ENCODE results near the gene FAM50A.
"Not testable (repeated sequence)": the region's sequence is repeated elsewhere in the genome, so short reads cannot be mapped to it uniquely, and the experiment has no call there.

The FAM50A gene

GRCh38 chrX:154443992-154444754 is at the start of gene FAM50A:
Gene FAM50A, plus strand, starts transcription at chrX:154444141. Its CDS starts 95 bp downstream, at chrX:154444236.
- peak in 3 of 4 experiments; percentile 45 to 60 (median 53) for DNase-seq (ENCODE audit: low read depth in 4 of 4, low spot score in 1 of 4)

GRCh38 chrX:154396363-154396762 is 47.6 kb upstream of the FAM50A start:
- not testable (repeated sequence) for DNase-seq (ENCODE audit: low read depth in 4 of 4, low spot score in 1 of 4)

DNA sequence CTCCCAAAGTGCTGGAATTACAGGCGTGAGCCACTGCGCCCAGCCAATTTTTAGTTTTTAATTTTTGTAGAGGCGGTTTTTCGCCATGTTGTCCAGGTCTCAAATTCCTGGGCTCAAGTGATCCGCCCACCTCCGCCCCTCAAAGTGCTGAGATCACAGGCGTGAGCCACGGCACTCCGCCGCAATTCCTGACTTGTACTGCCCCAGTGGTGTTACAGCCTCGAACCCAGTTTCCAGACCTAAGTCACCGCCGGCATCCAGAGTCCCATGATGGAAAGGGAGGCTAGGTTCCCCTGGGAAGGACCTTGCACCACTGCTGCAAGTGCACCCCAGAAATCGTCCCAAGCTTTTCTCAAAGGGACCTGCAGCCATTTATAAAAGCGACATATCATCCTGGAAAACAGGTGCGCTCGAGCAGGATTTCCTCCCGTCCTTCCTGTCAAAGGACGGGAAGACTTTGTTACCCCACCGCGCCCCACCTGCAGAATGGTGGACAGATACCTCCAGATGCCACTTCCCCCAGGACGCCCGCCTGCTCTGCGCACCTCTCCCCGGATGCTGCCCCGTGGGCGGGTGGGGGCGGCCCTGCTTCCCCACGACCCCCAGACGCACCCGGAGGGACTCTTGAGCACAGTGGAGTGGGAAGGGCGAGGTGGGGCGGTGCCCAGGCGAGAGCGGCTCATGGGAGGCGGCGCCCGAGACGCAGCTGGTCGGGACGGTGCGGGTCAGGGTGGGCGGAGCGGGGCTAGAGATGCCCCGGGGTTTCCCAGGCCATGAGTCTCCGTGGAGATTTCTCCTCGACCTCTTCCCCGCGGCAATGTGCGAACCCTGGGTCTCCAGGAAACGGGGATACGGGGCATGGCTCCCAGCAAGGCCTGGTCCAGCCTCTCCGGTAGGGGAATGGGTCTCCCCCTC is 46.7 kb upstream of the FAM50A start:
- peak in 2 of 4 experiments; percentile 47 to 66 for DNase-seq (ENCODE audit: low read depth in 4 of 4, low spot score in 1 of 4)

GRCh38 chrX:154397888-154398667 is 45.9 kb upstream of the FAM50A start, which contains the start of gene RPL10:
Gene RPL10, plus strand, starts transcription at chrX:154398377. Its CDS starts 143 bp downstream, at chrX:154398520.
- peak; percentile 60 to 82 (median 70) for DNase-seq (ENCODE audit: low read depth in 4 of 4, low spot score in 1 of 4)

DNA sequence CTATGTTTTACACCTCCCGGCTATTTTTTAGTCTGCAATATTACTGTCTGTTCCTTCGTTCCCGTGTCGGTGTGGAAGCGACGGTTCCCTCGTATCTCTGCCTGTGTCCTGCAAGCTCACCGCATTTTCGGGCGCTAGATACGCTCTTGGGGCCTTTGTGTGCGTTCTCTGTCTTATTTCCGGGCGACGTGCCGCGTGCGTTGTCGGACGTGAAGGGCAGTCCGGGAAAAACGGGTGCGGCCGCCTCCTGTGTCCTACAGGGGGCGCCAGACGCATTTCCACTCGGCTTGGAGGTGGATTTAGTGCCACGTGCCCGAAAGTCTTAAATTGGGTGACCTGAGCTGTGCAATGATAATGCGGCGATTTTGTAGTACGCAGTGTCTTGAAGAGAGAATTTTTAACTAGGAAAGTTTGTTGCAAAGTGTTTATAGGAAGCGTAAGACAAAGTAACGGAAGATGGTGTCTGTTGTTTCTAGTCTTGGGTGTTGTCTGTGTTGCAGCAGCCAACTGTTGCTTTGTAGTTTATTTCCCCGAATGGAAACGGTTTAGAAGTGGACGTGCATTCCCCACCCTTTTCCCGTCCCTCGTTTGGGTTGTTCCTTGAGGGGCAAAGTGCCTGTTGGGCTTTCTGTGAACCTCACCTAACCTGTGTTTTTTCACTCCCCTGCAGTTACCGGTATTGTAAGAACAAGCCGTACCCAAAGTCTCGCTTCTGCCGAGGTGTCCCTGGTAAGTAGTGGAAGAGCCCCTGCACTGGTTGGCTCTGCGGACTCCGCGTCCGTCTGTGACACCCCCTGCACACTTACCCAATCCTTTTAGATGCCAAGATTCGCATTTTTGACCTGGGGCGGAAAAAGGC is 45.0 kb upstream of the FAM50A start:
- peak; percentile 59 to 69 (median 62) for DNase-seq (ENCODE audit: low read depth in 4 of 4, low spot score in 1 of 4)

- DNase-seq (ENCODE audit: low read depth in 4 of 4, low spot score in 1 of 4) = no peak
Measured at GRCh38 chrX:154399527-154400368, 44.2 kb upstream of the FAM50A start.

- DNase-seq (ENCODE audit: low read depth in 4 of 4, low spot score in 1 of 4) = not testable (repeated sequence)
Measured at GRCh38 chrX:154400369-154400817, 43.5 kb upstream of the FAM50A start.

DNA sequence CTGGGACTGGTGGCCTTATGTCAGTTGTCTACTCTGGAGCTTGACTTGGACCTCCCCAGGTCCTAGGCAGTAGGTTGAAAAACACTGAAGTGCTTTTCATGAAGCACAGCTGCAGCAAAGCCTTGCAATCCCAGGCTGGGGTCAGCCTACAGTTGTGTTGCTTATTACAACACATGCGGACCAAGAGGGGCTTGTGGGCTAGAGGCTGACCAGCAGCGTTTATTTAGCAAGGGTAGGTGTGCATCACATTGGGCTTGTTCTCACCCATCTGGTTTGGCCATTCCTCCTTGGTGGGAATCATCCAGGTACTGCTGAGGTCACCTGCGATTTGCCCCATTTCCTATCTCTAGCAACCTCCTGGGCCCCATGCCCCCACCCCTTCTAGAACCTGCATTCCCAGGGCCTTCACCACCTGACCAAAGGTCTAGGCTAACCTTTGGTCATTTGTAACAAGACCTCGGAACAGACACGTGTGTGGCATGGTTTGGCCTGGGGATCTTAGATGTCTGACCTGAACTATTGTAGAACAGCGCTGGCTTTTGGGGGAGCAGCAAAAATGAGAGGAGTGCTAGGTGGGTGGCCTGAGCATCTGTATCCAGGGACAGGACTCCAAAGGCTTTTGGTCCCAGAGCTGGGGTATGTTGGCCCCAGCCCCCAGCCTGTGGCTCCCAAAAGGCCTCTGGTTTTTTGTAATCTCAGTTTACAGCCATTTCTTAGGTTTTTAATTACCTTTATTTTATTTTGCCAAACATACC is 42.7 kb upstream of the FAM50A start:
- DNase-seq (ENCODE audit: low read depth in 4 of 4, low spot score in 1 of 4) = no peak

GRCh38 chrX:154401918-154402621 is 41.9 kb upstream of the FAM50A start:
- DNase-seq (ENCODE audit: low read depth in 4 of 4, low spot score in 1 of 4) = no peak

- DNase-seq (ENCODE audit: low read depth in 4 of 4, low spot score in 1 of 4) = no peak
Measured at GRCh38 chrX:154402622-154403127, 41.3 kb upstream of the FAM50A start.

- DNase-seq (ENCODE audit: low read depth in 4 of 4, low spot score in 1 of 4) = no peak
Measured at GRCh38 chrX:154403192-154403591, 40.7 kb upstream of the FAM50A start.

- no peak for DNase-seq (ENCODE audit: low read depth in 4 of 4, low spot score in 1 of 4)
Measured at GRCh38 chrX:154403858-154404257, 40.1 kb upstream of the FAM50A start.

DNA sequence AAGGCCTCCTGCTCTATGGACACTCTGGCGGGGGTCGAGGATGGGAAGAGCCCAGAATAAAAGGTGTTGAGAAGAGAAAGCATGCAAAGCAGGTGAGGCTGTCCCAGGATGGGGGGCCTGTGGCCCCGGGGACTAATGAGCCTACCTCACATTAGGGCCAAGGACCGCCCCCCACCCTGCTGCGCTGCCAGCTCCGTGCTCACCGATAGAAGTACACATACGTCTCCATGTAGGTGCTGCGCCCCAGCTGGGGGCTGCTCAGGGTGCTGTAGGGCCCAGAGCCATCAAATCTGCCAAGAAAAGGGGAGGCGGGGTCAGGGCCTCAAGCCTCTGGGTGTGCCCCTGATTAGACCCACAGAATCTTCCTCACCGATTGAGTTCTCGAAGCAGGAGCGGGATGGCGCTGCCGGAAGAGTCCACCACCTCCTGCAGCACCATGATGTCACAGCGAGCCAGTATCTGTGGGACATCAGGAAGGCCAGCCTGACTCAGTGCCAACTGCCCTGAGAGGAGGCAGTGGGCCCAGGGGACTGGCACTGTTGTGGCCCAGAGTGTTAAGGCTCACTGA is 39.2 kb upstream of the FAM50A start:
- no peak for DNase-seq (ENCODE audit: low read depth in 4 of 4, low spot score in 1 of 4)

DNA sequence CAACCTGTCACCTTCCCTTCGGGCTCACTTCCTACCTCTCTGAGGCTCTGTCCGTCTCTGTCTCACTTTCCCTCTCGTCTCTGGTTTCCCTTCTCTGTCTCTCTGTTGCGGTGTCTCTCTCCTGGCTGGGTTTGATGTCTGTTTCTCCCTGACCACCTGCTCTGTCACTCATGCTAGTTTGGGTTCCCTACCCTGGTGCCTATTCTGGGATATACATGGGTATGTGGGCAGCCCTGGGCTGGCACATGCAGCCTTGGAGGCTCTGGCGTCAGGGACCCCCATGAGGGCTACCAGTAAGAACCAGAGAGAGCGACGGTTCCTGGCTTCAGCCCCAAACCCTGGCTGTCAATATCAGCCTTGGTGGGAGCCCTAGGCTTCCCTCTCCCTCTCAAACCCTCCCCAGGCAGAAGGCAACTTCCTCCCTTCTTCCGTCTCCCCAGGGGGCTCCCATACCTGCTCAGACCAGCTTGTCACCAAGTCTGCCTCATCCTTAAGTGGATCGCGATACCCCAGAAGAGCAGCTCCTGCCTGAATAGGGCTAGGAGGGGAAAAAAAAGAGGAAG is 35.2 kb upstream of the FAM50A start:
- no peak for DNase-seq (ENCODE audit: low read depth in 4 of 4, low spot score in 1 of 4)

- no peak for DNase-seq (ENCODE audit: low read depth in 4 of 4, low spot score in 1 of 4)
Measured at GRCh38 chrX:154409222-154409871, 34.6 kb upstream of the FAM50A start, which contains the start of gene DNASE1L1. Gene DNASE1L1, minus strand, starts transcription at chrX:154409254. Its CDS starts 3,686 bp downstream, at chrX:154405568.

GRCh38 chrX:154411981-154412340 is 32.0 kb upstream of the FAM50A start:
- DNase-seq (ENCODE audit: low read depth in 4 of 4, low spot score in 1 of 4) = peak in 2 of 4 experiments; percentile 36 to 61
